PC-3 (cell line): Measurements from ENCODE around the gene CNTNAP2. TPM values are rescaled to one million over a fixed set of nuclear protein-coding genes. Genes with fewer than 3 reads are reported as not detected.
A peak's percentile ranks its signal among the peaks of the same experiment; 100 is the strongest.

Experiments
- ATAC-seq: fragments of 200-7000 bp; cut with Tn5 transposase; 2 replicates; pipeline ENCODE4 v1.9.1; 2020; ENCODE audit warnings: mild to moderate bottlenecking, moderate library complexity
- BruUV-seq: library from RNA; stranded (reverse); fragments of 400-500 nt; replicated peaks from 2 replicates; lab custom pipeline; 2021; lab: Mats Ljungman, UMichigan
- CTCF ChIA-PET: fragments of 300-600 bp; sonication (Branson Sonifier 250); formaldehyde crosslinking; loops from one replicate; lab custom pipeline; 2022; ENCODE audit warnings: antibody characterized with exemption; lab: Charles Lee
- POLR2A ChIA-PET: fragments of 300-600 bp; sonication (Branson Sonifier 250); formaldehyde crosslinking; loops from one replicate; lab custom pipeline; 2022; ENCODE audit warnings: antibody characterized with exemption; ENCODE audit not compliant: unreplicated experiment; lab: Charles Lee
- DNase-seq: peaks from one replicate; pipeline ENCODE4 v3.0.0-alpha.2; 2015
- H2AFZ ChIP-seq: fragments of 300-600 bp; sonication (generic); 2 replicates; pipeline ENCODE4 v1.6.0; 2016; ENCODE audit warnings: antibody characterized with exemption, low read length
- H3F3A ChIP-seq: fragments of 300-600 bp; sonication (generic); one replicate; pipeline ENCODE4 v1.6.0; 2017; ENCODE audit warnings: antibody characterized with exemption, low read length, control low read depth, mild to moderate bottlenecking; ENCODE audit not compliant: unreplicated experiment
- H3K27ac ChIP-seq: fragments of 300-600 bp; sonication (generic); 2 replicates; pipeline ENCODE4 v1.5.1; 2016; ENCODE audit warnings: mild to moderate bottlenecking, low read length
- H3K27me3 ChIP-seq: fragments of 300-600 bp; sonication (generic); 2 replicates; pipeline ENCODE4 v1.6.1; 2016; ENCODE audit warnings: low read length, mixed read lengths
- H3K36me3 ChIP-seq: fragments of 300-600 bp; sonication (generic); 2 replicates; pipeline ENCODE4 v1.6.1; 2016; ENCODE audit warnings: low read depth, mixed run types, low read length, mixed read lengths
- H3K4me1 ChIP-seq: fragments of 300-600 bp; sonication (generic); 2 replicates; pipeline ENCODE4 v1.5.1; 2016; ENCODE audit warnings: low read length; ENCODE audit not compliant: insufficient read depth
- H3K4me2 ChIP-seq: fragments of 300-600 bp; sonication (generic); 2 replicates; pipeline ENCODE4 v1.6.0; 2016; ENCODE audit warnings: low read length
- H3K4me3 ChIP-seq: fragments of 300-600 bp; sonication (generic); 2 replicates; pipeline ENCODE4 v1.5.1; 2016; ENCODE audit warnings: mild to moderate bottlenecking, low read length, mixed read lengths
- H3K79me2 ChIP-seq: fragments of 300-600 bp; sonication (generic); 2 replicates; pipeline ENCODE4 v1.6.1; 2017; ENCODE audit warnings: low read length, mixed read lengths
- H3K9ac ChIP-seq: fragments of 300-600 bp; sonication (generic); 2 replicates; pipeline ENCODE4 v1.6.0; 2016; ENCODE audit warnings: mild to moderate bottlenecking, low read length
- H3K9me2 ChIP-seq: fragments of 300-600 bp; sonication (generic); replicated peaks from 2 replicates; pipeline ENCODE4 v1.6.1; 2016; ENCODE audit warnings: mixed run types, low read length, mixed read lengths
- H3K9me3 ChIP-seq: fragments of 300-600 bp; sonication (generic); 2 replicates; pipeline ENCODE4 v1.6.1; 2016; ENCODE audit warnings: low read length, mixed read lengths
- H4K20me1 ChIP-seq: fragments of 300-600 bp; sonication (generic); 2 replicates; pipeline ENCODE4 v1.6.1; 2016; ENCODE audit warnings: low read length, mixed read lengths
- CTCF ChIP-seq: fragments of 300-600 bp; sonication (generic); conservative IDR thresholded peaks from 2 replicates; pipeline ENCODE4 v1.5.1; 2017; ENCODE audit warnings: antibody characterized with exemption, low read depth, mild to moderate bottlenecking, low read length
- EZH2 ChIP-seq: fragments of 300-600 bp; sonication (generic); IDR thresholded peaks from one replicate; pipeline ENCODE4 v1.6.1; 2017; ENCODE audit warnings: antibody characterized with exemption, mild to moderate bottlenecking, low read length; ENCODE audit not compliant: unreplicated experiment
- EZH2phosphoT487 ChIP-seq: fragments of 300-600 bp; sonication (generic); IDR thresholded peaks from 2 replicates; pipeline ENCODE4 v1.6.1; 2018; ENCODE audit warnings: mild to moderate bottlenecking, antibody characterized with exemption, low read length, borderline replicate concordance
- intact Hi-C: fragments of 100-400 bp; cut with micrococcal nuclease; formaldehyde crosslinking; loops from 2 replicates; pipeline ENCODE4 v1.9.0; 2023
- total RNA-seq: library from RNA; depleted of rRNA; stranded (reverse); fragments of >200 nt; gene quantifications from 2 replicates; pipeline ENCODE4 v1.2.3, GENCODE V29; 2014

The CNTNAP2 gene
- total RNA-seq, 1 experiment from 2014 or later: 1.5 TPM

GRCh38 chr7:147982307-147982706 lies 1865.7 kb downstream of the CNTNAP2 start:
- Histone ChIP-seq H3K27ac (no peak overlapping the region), H3F3A (no peaks in the 10 kb centered on the region), H3K4me3 (no peak overlapping the region), H3K4me1 (no peaks in the 10 kb centered on the region), H3K9me3 (no peaks in the 10 kb centered on the region), H3K9me2 (no peaks in the 10 kb centered on the region), H3K9ac (no peak overlapping the region), H3K4me2 (no peak overlapping the region), H4K20me1 (no peaks in the 10 kb centered on the region), H3K27me3 (no peaks in the 10 kb centered on the region), H3K36me3 (no peaks in the 10 kb centered on the region), H3K79me2 (no peaks in the 10 kb centered on the region), H2AFZ (no peak overlapping the region)
- intact Hi-C loops: no loop called here
- peak; percentile 3 for DNase-seq
- ATAC-seq: peak; percentile 54; the same call in 1 of the 2 replicates
- TF ChIP-seq EZH2phosphoT487 (no peak), EZH2 (no peak), CTCF (no peak)
- ChIA-PET CTCF (no interaction called here), POLR2A (interaction anchor here (0.6 kb wide), 1 partner anchor 744 kb away, joined by 8 read pairs; no protein-coding TSS in a partner anchor)
- BruUV-seq: no TSS peak

- CTCF ChIA-PET: no interaction called here
- no peak overlapping the region for H3K4me3 ChIP-seq
- no peak overlapping the region for H3K9ac ChIP-seq
- no peaks in the 10 kb centered on the region for H3K27me3 ChIP-seq
- H3K79me2 ChIP-seq: no peaks in the 10 kb centered on the region
- no peak for TF ChIP-seq EZH2phosphoT487
- H3K27ac ChIP-seq: no peak overlapping the region
- no TSS peak for BruUV-seq
- no peaks in the 10 kb centered on the region for H3K9me2 ChIP-seq
- H4K20me1 ChIP-seq: no peaks in the 10 kb centered on the region
- no peaks in the 10 kb centered on the region for H3K9me3 ChIP-seq
- H3K36me3 ChIP-seq: no peaks in the 10 kb centered on the region
- H3K4me1 ChIP-seq: no peaks in the 10 kb centered on the region
- H3K4me2 ChIP-seq: no peak overlapping the region
- no peak for DNase-seq
- H2AFZ ChIP-seq: no peak overlapping the region
- intact Hi-C loops: no loop called here
- H3F3A ChIP-seq: no peaks in the 10 kb centered on the region
- no peak for ATAC-seq
- POLR2A ChIA-PET: no interaction called here
Observed at GRCh38 chr7:147984265-147984664, 1867.7 kb downstream of the CNTNAP2 start.

GRCh38 chr7:147990079-147990478 lies 1873.5 kb downstream of the CNTNAP2 start:
- Histone ChIP-seq H2AFZ (no peak overlapping the region), H3K9me2 (no peaks in the 10 kb centered on the region), H3K27ac (no peak overlapping the region), H3K79me2 (no peaks in the 10 kb centered on the region), H3K36me3 (no peaks in the 10 kb centered on the region), H3K9me3 (no peaks in the 10 kb centered on the region), H3K4me3 (no peak overlapping the region), H3K9ac (no peak overlapping the region), H3F3A (no peaks in the 10 kb centered on the region), H3K4me1 (no peaks in the 10 kb centered on the region), H3K4me2 (no peak overlapping the region), H4K20me1 (no peaks in the 10 kb centered on the region), H3K27me3 (no peaks in the 10 kb centered on the region)
- TF ChIP-seq EZH2 (no peak), EZH2phosphoT487 (no peak), CTCF (no peak)
- CTCF ChIA-PET: no interaction called here
- ATAC-seq: no peak
- POLR2A ChIA-PET: no interaction called here
- BruUV-seq: no TSS peak
- no peak for DNase-seq
- intact Hi-C loops: no loop called here
